CD14-positive monocyte (primary cell): ENCODE data around the gene SNX30. TPM values are rescaled to one million over a fixed set of nuclear protein-coding genes. Genes with fewer than 3 reads are reported as not detected.
A peak's percentile ranks its signal among the peaks of the same experiment; 100 is the strongest.

Source experiments
- DNase-seq, 3 donors: peaks; one replicate each; pipeline ENCODE4 v3.0.0-alpha.2; 2011 to 2022
- H2AFZ ChIP-seq: 2 replicates; pipeline ENCODE4 v1.6.0; 2012; ENCODE audit warnings: mild to moderate bottlenecking, low read depth, low read length, inconsistent platforms; ENCODE audit not compliant: insufficient read depth, poor library complexity, severe bottlenecking
- H3K27ac ChIP-seq, 2 donors: 1 replicate in 1 of 2; 2 replicates in 1 of 2; pipeline ENCODE4 v1.5.1; 2012 to 2013; ENCODE audit warnings: low read length in 2 of 2, control low read depth in 1 of 2, inconsistent platforms in 1 of 2, low read depth in 1 of 2, mild to moderate bottlenecking in 1 of 2
- H3K27me3 ChIP-seq, 2 donors: one replicate each; pipeline versions ENCODE4 v1.6.0 to v1.6.1; 2011 to 2013; ENCODE audit warnings: low read length in 2 of 2; ENCODE audit not compliant: control insufficient read depth in 2 of 2, insufficient read depth in 2 of 2
- H3K36me3 ChIP-seq, 2 donors: replicated peaks in 1 of 2; 1 replicate in 1 of 2; 2 replicates in 1 of 2; pipeline versions ENCODE4 v1.5.1 to v1.6.1; 2012 to 2013; ENCODE audit warnings: low read length in 2 of 2, control low read depth in 1 of 2, inconsistent platforms in 1 of 2, mild to moderate bottlenecking in 1 of 2; ENCODE audit not compliant: insufficient read depth in 2 of 2, control insufficient read depth in 1 of 2
- H3K4me1 ChIP-seq, 2 donors: 1 replicate in 1 of 2; 2 replicates in 1 of 2; pipeline versions ENCODE4 v1.5.1 to v1.6.1; 2012 to 2013; ENCODE audit warnings: low read length in 2 of 2, control low read depth in 1 of 2, inconsistent platforms in 1 of 2, mild to moderate bottlenecking in 1 of 2, moderate library complexity in 1 of 2; ENCODE audit not compliant: insufficient read depth in 2 of 2, control insufficient read depth in 1 of 2
- H3K4me2 ChIP-seq: replicated peaks from 2 replicates; pipeline ENCODE3; 2012; ENCODE audit warnings: low read length, moderate library complexity, mild to moderate bottlenecking; ENCODE audit not compliant: poor library complexity, severe bottlenecking; ENCODE audit errors: extremely low read depth
- H3K4me3 ChIP-seq, 3 experiments: fragments of 200-600 bp in 1 of 3; sonication (generic) in 1 of 3; replicated peaks in 1 of 3; 1 replicate in 2 of 3; 2 replicates in 1 of 3; pipeline ENCODE4 v1.5.1; 2011 to 2013; ENCODE audit warnings: low read length in 3 of 3, mild to moderate bottlenecking in 3 of 3, control low read depth in 2 of 3, low read depth in 2 of 3, inconsistent platforms in 1 of 3, moderate library complexity in 1 of 3
- H3K79me2 ChIP-seq: 2 replicates; pipeline ENCODE4 v1.6.0; 2012; ENCODE audit warnings: mild to moderate bottlenecking, control low read depth, inconsistent platforms, low read length, moderate library complexity; ENCODE audit not compliant: insufficient read depth
- H3K9ac ChIP-seq: 2 replicates; pipeline ENCODE4 v1.6.0; 2017; ENCODE audit warnings: low read length, mild to moderate bottlenecking; ENCODE audit not compliant: insufficient read depth, poor library complexity, severe bottlenecking
- H3K9me3 ChIP-seq, 2 donors: replicated peaks in 1 of 2; 1 replicate in 1 of 2; 2 replicates in 1 of 2; pipeline versions ENCODE4 v1.5.1 to v1.6.1; 2012 to 2013; ENCODE audit warnings: low read length in 2 of 2, control low read depth in 1 of 2; ENCODE audit not compliant: control insufficient read depth in 1 of 2, insufficient read depth in 1 of 2
- H4K20me1 ChIP-seq: 2 replicates; pipeline ENCODE4 v1.6.0; 2012; ENCODE audit warnings: mild to moderate bottlenecking, low read length, control low read depth, moderate library complexity; ENCODE audit not compliant: insufficient read depth
- H3K27ac Mint-ChIP-seq, 7 donors: one replicate each; pipeline ENCODE4 v1.8.0; 2020; ENCODE audit warnings: mild to moderate bottlenecking in 7 of 7, mixed read lengths in 7 of 7, moderate library complexity in 6 of 7, inconsistent platforms in 2 of 7
- H3K27me3 Mint-ChIP-seq, 3 donors: one replicate each; pipeline ENCODE4 v1.8.0; 2021 to 2022; ENCODE audit warnings: low read depth in 3 of 3, mild to moderate bottlenecking in 3 of 3, mixed read lengths in 3 of 3, moderate library complexity in 3 of 3, inconsistent platforms in 1 of 3
- H3K36me3 Mint-ChIP-seq, 2 donors: one replicate each; pipeline ENCODE4 v1.8.0; 2020; ENCODE audit warnings: mixed read lengths in 2 of 2, inconsistent platforms in 1 of 2, mild to moderate bottlenecking in 1 of 2
- H3K4me1 Mint-ChIP-seq: one replicate; pipeline ENCODE4 v1.8.0; 2020; ENCODE audit warnings: mild to moderate bottlenecking, mixed read lengths
- H3K4me3 Mint-ChIP-seq, 2 donors: one replicate each; pipeline ENCODE4 v1.8.0; 2020; ENCODE audit warnings: mild to moderate bottlenecking in 2 of 2, mixed read lengths in 2 of 2, moderate library complexity in 1 of 2
- H3K9me3 Mint-ChIP-seq, 7 donors: one replicate each; pipeline ENCODE4 v1.8.0; 2020 to 2022; ENCODE audit warnings: mixed read lengths in 7 of 7, mild to moderate bottlenecking in 6 of 7, moderate library complexity in 6 of 7, inconsistent platforms in 2 of 7
- WGBS: methylation state at CpG from one replicate; pipeline ENCODE4 v1.1.5; 2013; ENCODE audit warnings: missing lambda C conversion rate; ENCODE audit not compliant: insufficient coverage; 5-methylcytosine and 5-hydroxymethylcytosine counted together
- intact Hi-C, 2 donors: fragments of 100-400 bp; cut with micrococcal nuclease; formaldehyde crosslinking; loops; one replicate each; pipeline versions ENCODE4 v1.15.0 to v1.15.1; 2023
- polyA plus RNA-seq, 3 donors: library from polyadenylated mRNA; depleted of rRNA in 1 of 3; unstranded in 2 of 3; stranded (reverse) in 1 of 3; fragments of 300-500 nt in 2 of 3; fragments of >200 nt in 1 of 3; fragmentation: Illumina TruSeq in 2 of 3; gene quantifications; 1 replicate in 2 of 3; 2 replicates in 1 of 3; pipeline ENCODE4 v1.2.3, GENCODE V29; 2012 to 2021
- TF ChIP-seq, protein P1 (sequence below): fragments of 200-600 bp; IDR thresholded peaks from one replicate; pipeline ENCODE4 v1.8.0; 2022; ENCODE audit warnings: antibody characterized with exemption, mild to moderate bottlenecking

Gene SNX30
- polyA plus RNA-seq, 3 donors, result 10.3 to 31.3 (median 10.4) TPM

DNA sequence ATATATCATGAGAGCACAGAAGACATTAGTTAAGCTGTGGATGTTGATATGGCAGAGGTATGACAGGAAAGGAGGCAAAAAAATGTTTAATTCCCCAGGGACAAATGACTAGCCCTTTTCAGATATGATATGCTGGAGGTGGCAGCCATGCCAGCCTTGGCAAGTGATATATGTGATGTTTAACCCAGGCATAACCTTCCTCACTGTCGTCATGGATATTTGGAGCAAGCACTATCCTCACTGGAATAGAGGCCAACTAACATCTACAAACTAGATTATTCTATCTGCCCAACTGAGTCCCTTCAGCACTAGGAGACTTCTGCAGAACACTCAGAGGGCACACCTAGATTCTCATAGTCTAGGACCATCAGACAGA is 167.4 kb downstream of the SNX30 start:
- no peaks in the 10 kb centered on the region for H3K79me2 ChIP-seq
- H3K4me1 ChIP-seq, result peaks cover 0 to 2% of the 10 kb centered on the region in 2 donors
- no CpG with 5 or more reads among the region's 1 CpG for WGBS
- H3K36me3 ChIP-seq, result no peaks in the 10 kb centered on the region
- Mint-ChIP-seq H3K27me3 (peaks cover 3 to 13% (median 5%) of the 10 kb centered on the region in 3 donors), H3K4me1 (peaks cover 1% of the 10 kb centered on the region), H3K27ac (no peak overlapping the region), H3K9me3 (peaks cover 0 to 3% (median 0%) of the 10 kb centered on the region in 7 donors), H3K4me3 (no peak overlapping the region), H3K36me3 (no peaks in the 10 kb centered on the region)
- no peak overlapping the region for H2AFZ ChIP-seq
- no peak overlapping the region for H3K4me2 ChIP-seq
- H3K27ac ChIP-seq, result no peak overlapping the region
- H4K20me1 ChIP-seq, result no peaks in the 10 kb centered on the region
- TF ChIP-seq, protein P1, sequence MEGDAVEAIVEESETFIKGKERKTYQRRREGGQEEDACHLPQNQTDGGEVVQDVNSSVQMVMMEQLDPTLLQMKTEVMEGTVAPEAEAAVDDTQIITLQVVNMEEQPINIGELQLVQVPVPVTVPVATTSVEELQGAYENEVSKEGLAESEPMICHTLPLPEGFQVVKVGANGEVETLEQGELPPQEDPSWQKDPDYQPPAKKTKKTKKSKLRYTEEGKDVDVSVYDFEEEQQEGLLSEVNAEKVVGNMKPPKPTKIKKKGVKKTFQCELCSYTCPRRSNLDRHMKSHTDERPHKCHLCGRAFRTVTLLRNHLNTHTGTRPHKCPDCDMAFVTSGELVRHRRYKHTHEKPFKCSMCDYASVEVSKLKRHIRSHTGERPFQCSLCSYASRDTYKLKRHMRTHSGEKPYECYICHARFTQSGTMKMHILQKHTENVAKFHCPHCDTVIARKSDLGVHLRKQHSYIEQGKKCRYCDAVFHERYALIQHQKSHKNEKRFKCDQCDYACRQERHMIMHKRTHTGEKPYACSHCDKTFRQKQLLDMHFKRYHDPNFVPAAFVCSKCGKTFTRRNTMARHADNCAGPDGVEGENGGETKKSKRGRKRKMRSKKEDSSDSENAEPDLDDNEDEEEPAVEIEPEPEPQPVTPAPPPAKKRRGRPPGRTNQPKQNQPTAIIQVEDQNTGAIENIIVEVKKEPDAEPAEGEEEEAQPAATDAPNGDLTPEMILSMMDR, result no peak
- H3K4me3 ChIP-seq, result no peak overlapping the region
- intact Hi-C loops, result no loop called here
- no peak overlapping the region for H3K9ac ChIP-seq
- H3K27me3 ChIP-seq, result peaks cover 0 to 3% of the 10 kb centered on the region in 2 donors
- DNase-seq, result no peak
- H3K9me3 ChIP-seq, result no peaks in the 10 kb centered on the region

GRCh38 chr9:112921549-112921948 is 171.0 kb downstream of the SNX30 start:
- Histone ChIP-seq H2AFZ (no peak overlapping the region), H3K4me3 (no peak overlapping the region), H3K36me3 (no peaks in the 10 kb centered on the region), H3K27me3 (peaks cover 5 to 7% of the 10 kb centered on the region in 2 donors), H3K9ac (no peak overlapping the region), H3K4me1 (peaks cover 0 to 4% of the 10 kb centered on the region in 2 donors), H4K20me1 (no peaks in the 10 kb centered on the region), H3K27ac (no peak overlapping the region), H3K79me2 (no peaks in the 10 kb centered on the region), H3K9me3 (no peaks in the 10 kb centered on the region), H3K4me2 (no peak overlapping the region)
- TF ChIP-seq, protein P1, result peak; percentile 39
- H3K27me3 Mint-ChIP-seq, result peaks cover 16 to 19% (median 16%) of the 10 kb centered on the region in 3 donors
- peak in 2 of 3 donors; percentile 37 to 38 for DNase-seq
- no peak overlapping the region for H3K27ac Mint-ChIP-seq
- 31% methylated on average over 2 of the region's 3 CpGs for WGBS
- no peak overlapping the region for H3K4me3 Mint-ChIP-seq
- peaks cover 3% of the 10 kb centered on the region for H3K4me1 Mint-ChIP-seq
- no peaks in the 10 kb centered on the region for H3K36me3 Mint-ChIP-seq
- intact Hi-C loops, result no loop called here
- peaks cover 0 to 3% (median 0%) of the 10 kb centered on the region in 7 donors for H3K9me3 Mint-ChIP-seq

Other genes with a start within 250 kb of the SNX30 start
- 10 to 100 TPM; 10.7 to 53.0 (median 49.0) TPM for gene INIP, start 32.6 kb upstream of the SNX30 start, polyA plus RNA-seq
- 10 to 100 TPM; 43.5 to 87.0 (median 45.1) TPM for gene SLC46A2, start 140.1 kb downstream of the SNX30 start, polyA plus RNA-seq